K562 (cell line): ENCODE measurements around the gene MAGOHB.

Experiments
- IFI16 ChIP-seq: fragments of 250-450 bp; sonication (Bioruptor Pico); IDR thresholded peaks from 2 replicates; pipeline ENCODE4 v2.1.2; 2022; ENCODE audit warnings: mild to moderate bottlenecking, inconsistent platforms
- PML ChIP-seq: IDR thresholded peaks from 2 replicates; pipeline ENCODE4 v1.6.1; 2012; ENCODE audit warnings: low read length, inconsistent platforms
- POLR2B ChIP-seq: fragments of 450-650 bp; IDR thresholded peaks from 2 replicates; pipeline ENCODE4 v1.6.1; 2018; ENCODE audit warnings: low read depth; ENCODE audit not compliant: partially characterized antibody

GRCh38 chr12:10554756-10555481 lies 58.5 kb downstream of the MAGOHB start:
- TF ChIP-seq PML (no peak), IFI16 (CRISPR knock-in tag) (no peak), POLR2B (no peak)
